Stimulated activated CD8-positive, alpha-beta memory T cell treated with anti-CD3 and anti-CD28 coated beads, Interleukin-4, amount 100 ng/mL, for 24 hours (primary cell): ENCODE results near the gene FBXO3.
"Not testable (repeated sequence)": the region's sequence is repeated elsewhere in the genome, so short reads cannot be mapped to it uniquely, and the experiment has no call there.

Experiments
- DNase-seq: peaks from one replicate; pipeline ENCODE4 v3.0.0-alpha.2; 2020; ENCODE audit warnings: low read depth

FBXO3 gene

GRCh38 chr11:33773987-33774735 lies at the start of gene FBXO3:
Gene FBXO3 (minus strand): TSS chr11:33774520. CDS start chr11:33774497, 23 bp downstream.
- peak; percentile 69 for DNase-seq

GRCh38 chr11:33822981-33823380 lies 48.7 kb upstream of the FBXO3 start:
- not testable (repeated sequence) for DNase-seq

- DNase-seq = no peak
These were observed 45.1 kb upstream of the FBXO3 start for GRCh38 chr11:33819278-33820035.

GRCh38 chr11:33808228-33808828 lies 34.0 kb upstream of the FBXO3 start:
- DNase-seq = peak; percentile 85

DNA sequence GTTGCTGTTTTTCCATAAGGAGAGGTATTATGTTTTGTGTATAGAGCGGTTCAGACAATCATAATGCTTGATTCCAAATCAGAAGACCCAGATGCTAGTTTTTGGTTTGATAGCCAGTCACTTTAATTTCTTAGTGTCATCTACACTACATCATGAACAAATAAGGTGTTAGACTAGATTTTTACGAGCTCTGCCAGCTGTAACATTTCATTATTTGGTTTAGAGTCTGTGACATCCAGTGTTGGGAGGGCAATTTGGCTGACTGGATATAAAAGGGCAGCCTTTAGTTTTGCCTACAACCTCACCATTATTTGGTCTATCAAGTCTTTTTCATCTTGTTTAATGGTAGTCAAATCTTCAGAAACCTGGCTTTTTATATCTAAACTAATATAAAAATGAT lies 30.2 kb upstream of the FBXO3 start:
- DNase-seq = no peak

DNA sequence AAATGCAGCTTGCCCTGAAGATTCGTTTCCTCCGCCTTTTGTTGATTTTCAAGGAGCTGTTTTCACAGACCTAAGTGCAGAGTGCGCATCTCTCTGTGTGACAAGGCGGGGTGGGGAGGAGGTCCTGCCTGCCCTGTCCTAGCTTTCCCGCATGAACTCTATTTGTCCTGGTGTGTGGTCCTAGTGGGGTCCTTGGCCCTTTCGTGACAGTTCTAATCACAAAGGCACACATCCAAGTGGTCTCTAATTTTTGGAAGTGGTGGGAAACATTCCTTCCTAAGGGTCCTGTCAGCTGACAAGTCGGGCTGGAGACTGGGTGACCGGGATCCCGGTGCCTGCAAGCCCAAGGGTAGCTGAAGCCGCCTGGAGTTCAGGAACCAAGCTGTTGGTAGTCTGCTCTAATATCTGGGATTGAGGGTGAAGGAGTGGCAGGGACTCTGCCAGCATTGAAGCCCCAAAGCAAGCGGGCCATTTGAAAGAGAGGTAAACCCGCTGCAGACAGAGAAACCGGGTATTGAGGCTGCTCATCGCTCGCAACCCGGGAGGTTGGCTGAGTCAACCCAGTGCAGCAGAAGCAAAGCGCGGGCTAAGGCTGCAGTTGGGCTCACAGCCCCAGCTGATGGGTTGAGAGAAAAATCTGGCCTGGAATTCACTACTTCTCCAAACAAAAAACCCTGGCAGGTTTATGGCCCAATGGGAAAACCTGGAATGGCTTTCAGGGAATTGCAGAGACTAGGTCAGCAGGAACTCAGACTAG lies 28.1 kb upstream of the FBXO3 start:
- peak; percentile 6 for DNase-seq

- no peak for DNase-seq
These were observed 27.5 kb upstream of the FBXO3 start for GRCh38 chr11:33801821-33802193.

- no peak for DNase-seq
These were observed 23.6 kb upstream of the FBXO3 start for GRCh38 chr11:33797879-33798278.

GRCh38 chr11:33790040-33790439 lies 15.7 kb upstream of the FBXO3 start:
- DNase-seq = no peak

DNA sequence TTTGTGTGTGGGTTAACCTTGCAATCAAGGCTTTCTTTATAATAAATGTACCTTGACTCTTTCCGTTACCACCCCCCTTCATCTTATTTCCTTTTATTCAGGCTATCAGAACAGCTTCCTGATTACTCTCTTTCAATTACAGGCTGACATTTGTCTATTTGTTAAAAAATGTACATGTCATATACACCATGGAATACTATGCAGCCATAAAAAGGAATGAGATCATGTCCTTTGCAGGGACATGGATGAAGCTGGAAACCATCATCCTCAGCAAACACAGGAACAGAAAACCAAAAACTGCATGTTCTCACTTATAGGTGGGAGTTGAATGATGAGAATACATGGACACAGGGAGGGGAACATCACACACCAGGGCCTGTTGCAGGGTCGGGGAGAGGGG lies 13.8 kb upstream of the FBXO3 start:
- DNase-seq = not testable (repeated sequence)

GRCh38 chr11:33787076-33787475 lies 12.8 kb upstream of the FBXO3 start:
- DNase-seq = no peak

- no peak for DNase-seq
These were observed 11.3 kb upstream of the FBXO3 start for GRCh38 chr11:33785609-33786008.

DNA sequence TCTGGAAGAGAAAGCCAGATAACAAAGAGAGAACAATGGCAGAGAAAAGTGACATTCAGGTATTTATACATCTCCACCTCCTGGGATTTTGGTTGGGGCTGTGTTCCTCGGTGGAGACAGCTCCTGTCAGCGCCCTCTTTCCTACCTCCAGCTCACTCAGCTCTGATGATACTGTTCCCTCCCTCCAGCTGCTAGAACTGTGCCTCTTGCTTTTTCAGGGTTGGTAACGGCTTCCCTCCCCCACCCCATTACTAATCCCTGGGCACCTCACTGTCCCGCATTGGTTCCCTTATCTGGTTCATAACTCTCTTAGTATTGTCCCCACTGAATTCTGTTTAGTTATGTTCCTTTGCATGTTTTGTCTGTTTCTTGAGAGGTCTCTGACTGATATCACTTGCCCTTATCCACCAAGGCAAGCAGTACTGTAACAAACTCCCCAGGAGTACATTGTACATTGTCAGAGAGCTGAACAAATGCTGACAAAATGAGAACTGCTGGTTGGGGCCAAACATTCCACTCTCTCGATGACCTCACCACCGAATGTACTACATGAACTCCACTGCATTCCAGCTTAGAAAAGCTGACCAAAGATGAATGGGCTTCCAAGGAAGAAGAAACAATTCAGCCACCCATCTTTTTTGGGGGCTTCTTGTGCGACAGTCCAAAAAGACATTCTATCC lies 5.7 kb upstream of the FBXO3 start:
- no peak for DNase-seq

DNA sequence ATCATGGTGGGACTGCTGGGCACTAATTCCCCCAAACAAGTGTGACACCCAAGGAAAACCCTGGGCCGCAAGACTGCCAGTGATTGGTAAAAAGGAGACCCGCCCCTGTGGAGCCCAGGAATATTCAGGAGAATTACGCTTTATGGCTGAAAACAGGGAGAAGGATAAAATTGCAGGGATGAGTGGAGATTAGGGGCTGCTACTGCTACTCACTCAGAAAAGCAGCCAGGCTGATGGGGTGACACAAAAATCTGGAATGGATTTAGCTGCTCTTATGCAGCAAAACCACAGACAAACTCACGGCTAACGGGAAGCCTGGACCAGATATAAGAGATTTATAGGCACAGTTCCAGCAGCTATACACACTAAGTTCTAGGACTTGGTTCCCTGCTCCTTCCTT lies 4.4 kb upstream of the FBXO3 start:
- no peak for DNase-seq

- DNase-seq = no peak
These were observed 3.6 kb upstream of the FBXO3 start for GRCh38 chr11:33777906-33778305.

DNA sequence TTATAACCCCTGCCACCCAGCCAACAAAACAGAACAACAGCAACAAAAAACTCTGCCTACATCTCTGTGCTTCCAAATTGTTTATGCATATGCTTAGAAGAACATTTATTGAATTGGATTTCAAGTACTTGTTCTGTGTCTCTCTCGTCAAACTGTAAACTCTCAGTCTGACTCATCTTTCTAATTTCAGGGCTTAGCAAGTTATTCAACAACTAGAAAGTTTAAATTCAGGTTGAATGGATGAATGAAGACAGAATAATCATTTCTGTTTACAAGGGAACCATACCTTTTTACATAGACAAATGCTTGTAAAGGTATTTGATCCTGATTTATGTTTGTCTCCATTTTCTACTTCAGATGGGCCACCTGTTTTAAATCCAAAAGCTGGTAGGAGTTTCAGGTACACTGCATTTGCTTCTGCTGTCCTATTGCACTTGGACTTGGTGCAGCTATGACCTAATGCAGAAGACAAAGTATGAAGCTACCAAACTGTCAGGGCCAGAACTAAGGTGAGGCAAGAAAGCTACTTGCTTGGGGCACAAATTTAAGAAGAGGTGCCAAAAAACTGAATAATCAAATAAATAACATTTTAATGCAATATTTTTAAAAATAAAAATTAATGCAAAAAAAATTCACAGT lies 1.6 kb upstream of the FBXO3 start:
- no peak for DNase-seq

DNA sequence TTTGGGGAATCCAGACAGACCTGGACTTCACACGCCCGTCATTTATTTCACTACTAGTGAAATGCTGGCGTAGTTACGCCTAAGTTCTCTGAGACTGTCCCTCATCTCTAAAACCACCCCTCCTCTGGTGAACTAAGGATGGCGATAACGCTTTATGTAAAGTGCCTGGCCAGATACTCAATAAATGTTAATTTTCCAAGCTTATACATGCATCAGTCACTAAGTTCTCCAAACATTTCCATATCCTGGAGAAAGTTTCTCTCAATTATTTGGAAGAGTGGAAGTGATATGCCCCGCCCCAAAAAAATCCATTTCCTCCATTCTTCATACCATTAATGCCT lies 1.1 kb upstream of the FBXO3 start:
- no peak for DNase-seq

DNA sequence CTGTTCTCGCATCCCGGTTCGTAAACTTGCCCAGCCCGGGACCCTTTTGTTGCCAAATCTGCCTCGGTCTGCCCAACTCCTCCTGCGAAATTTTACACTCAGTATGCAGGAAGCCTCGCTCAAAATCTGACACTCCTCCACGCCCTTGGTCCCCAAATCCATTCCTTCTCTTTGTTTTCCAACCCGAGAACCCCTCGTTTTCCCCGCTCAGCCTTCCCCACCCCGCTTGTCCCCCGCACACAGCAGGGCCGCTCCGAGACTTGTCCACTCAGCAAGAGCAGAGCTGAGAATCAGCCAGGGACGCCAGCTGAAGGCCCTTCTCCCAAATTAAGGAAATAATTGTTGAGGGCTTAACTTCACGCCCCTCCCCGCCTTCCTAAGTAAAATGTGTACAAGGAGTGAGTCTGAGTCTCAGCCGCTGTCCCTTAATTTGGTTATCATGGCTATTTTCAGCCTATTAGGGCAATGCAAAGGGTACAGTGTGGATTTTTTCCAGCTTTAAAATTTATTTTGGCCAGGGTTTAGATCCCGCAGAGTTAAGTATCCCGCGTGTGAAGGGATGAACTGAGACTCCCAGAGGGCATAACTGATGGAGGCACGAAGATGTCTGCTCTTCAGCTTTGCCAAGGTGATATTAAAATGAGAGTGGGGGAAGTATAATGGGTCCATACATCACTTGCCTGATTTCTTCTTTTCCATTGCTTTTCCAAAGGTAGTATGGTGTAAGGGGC lies 581 bp upstream of the FBXO3 start:
- no peak for DNase-seq

GRCh38 chr11:33773404-33773986 lies 825 bp downstream of the FBXO3 start:
- DNase-seq = no peak

DNA sequence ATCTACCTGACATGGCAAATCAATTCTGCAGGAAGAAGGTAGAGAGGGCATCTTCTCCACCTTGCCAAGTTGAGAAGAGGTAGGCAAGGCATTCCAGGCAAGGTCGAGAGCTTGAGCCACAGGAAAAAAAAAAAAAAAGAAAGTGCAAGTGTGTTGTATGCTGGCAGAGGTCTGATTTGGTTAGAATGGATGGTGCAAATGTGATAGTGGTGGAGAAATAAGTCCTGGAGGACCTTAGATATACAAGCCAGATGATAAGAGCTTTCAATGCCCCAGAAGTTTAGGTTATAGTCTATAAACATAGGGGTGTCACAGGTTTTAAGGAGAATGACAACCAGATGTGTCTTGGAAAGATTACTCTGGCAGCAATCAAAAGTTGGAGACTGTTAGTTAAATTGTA lies 1.4 kb downstream of the FBXO3 start:
- DNase-seq = no peak
